GM19023 (cell line): ENCODE data around the gene KIF6.

ENCODE experiments used
- ATAC-seq: cut with Tn5 transposase; IDR thresholded peaks from one replicate; pipeline ENCODE4 v1.9.1; 2021; ENCODE audit warnings: mild to moderate bottlenecking, moderate library complexity; ENCODE audit not compliant: unreplicated experiment

KIF6 gene

GRCh38 chr6:39560915-39561314 is 164.3 kb downstream of the KIF6 start:
- no peak for ATAC-seq

GRCh38 chr6:39558591-39559190 is 166.5 kb downstream of the KIF6 start:
- no peak for ATAC-seq

GRCh38 chr6:39558079-39558478 is 167.1 kb downstream of the KIF6 start:
- ATAC-seq, result no peak

GRCh38 chr6:39555136-39555535 is 170.1 kb downstream of the KIF6 start:
- no peak for ATAC-seq

DNA sequence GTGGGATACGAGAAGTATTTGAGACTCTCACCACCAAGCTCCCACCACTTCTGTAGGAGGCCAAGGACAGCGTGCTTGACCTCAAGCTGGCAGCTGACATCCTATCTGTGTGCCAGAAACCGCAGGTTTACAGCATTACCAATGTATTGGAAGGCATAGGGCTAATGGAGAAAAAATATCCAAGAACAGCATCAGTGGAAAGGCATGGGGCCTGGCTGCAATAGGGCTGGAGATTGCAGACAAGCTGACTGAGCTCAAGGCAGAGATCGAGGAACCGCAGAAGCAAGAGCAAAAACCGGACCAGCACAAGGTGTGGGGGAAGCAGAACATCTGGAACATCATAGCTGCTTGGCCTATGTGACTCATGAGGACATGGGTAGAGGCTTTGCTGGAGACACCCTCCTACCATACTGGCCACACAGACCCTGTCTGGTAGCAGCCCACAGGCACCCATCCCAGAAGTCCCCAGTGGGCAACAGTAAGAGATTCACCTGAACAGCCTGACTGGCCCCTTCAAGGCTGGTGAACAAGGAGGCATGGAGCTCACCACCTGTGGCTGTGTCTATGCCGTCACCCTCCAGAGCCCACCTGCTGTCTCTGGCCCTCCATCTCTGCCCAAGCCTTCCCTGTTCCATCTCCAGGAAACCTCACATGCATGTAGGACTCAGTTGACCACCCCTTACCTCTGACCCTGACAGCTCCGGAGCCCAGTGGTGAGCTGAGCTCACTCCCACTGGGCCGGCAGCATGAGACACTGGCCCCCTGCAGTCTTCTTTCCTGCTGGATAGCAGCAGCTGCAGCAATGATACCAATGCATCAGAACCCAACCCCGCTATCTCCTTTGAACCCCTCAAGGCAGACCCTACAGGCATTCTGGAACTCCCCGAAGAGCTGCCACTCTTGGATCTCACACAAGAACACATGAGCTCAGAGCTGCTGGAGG is 171.1 kb downstream of the KIF6 start:
- no peak for ATAC-seq

- ATAC-seq, result no peak
These were observed 172.2 kb downstream of the KIF6 start for GRCh38 chr6:39553029-39553428.

DNA sequence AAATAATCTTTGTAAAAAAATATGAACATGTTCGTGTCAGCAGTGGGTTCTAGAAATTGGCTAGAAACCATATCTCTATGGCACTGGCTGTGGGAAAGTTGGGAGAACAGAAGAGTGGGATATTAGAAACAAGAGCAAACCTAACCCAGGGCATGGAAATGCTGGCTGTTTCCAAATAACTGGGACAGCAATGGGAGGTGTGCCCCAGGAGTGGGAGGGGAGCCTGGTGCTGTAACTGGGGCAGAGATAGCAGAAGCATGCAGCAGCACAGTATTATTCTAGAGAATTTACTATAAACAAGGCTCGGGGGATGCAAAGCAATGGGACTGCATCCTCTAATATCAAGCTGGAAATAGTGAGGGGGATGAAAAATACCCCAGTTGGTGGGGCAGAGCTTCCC is 175.0 kb downstream of the KIF6 start:
- no peak for ATAC-seq

- no peak for ATAC-seq
These were observed 178.5 kb downstream of the KIF6 start for GRCh38 chr6:39546731-39547130.

DNA sequence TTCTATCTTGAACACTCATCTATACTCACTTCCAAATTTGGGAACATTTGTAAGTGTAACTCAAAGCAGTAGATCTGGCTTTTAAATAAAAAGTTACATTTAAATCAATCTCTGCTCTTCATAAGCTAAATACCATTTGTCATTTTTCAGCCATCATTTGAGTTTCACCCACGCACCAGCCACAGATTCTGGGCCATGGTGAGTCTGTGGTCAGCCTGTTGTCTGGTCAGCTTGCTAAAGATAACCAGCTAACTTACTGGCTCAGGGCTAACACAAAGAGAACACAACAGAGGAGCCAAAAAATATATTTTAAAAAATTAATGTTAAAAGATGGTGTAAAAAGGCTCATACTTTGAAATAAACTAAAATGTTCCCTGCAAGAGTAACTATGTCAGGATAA is 181.3 kb downstream of the KIF6 start:
- no peak for ATAC-seq

GRCh38 chr6:39543095-39543494 is 182.1 kb downstream of the KIF6 start:
- ATAC-seq, result no peak

DNA sequence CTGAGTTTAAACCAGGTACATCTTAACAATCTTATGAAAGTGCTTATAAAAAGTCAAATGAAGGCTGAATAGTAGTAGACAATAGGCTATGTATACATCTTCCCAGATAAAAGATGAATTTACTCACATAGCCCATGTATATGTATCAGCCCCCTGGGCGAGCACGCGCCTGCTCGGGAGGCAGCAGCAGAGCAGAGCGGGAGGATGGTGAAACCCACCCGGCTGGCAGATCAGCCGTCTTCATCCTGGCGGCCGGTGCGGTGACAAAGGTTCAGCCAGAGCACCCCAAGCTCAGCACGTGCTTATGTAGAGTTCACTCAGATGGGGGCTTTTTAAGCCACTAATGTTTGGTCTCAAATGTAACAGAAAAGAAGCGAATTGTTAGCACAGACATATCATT is 184.8 kb downstream of the KIF6 start:
- no peak for ATAC-seq

- peak; percentile 97 for ATAC-seq
These were observed 194.9 kb downstream of the KIF6 start for GRCh38 chr6:39530201-39530759.

DNA sequence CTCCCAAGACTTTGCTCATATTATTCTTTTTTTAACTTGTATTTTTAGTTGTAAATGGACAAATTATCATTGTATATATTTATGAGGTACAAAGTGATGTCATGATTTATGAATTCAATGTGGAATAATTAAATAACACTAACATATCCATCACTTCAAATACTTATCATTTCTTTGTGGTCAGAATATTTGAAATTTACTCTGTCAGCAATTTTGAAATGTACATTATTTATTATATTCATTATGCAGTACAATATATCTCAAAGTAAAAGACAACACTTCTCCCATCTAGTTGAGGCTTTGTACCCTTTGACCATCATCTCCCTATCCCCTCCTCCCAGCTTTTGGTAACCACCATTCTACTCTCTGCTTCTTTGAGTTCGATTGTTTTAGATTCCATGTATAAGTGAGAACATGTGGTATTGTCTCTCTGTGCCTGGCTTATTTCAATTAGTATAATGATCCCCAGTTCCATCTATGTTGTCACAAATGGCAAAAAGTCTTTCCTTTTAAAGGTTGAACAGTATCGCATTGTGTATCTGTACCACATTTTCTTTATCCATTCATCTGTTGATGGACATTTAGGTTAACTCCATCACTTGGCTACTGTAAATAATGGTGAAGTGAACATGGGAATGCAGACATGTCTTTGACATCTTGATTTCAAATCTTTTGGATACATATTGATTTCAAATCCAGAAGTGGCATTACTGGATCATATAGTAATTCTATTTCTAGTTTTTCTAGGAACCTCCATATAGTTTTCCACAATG is 197.2 kb downstream of the KIF6 start:
- ATAC-seq, result no peak

- no peak for ATAC-seq
These were observed 201.2 kb downstream of the KIF6 start for GRCh38 chr6:39524007-39524406.

DNA sequence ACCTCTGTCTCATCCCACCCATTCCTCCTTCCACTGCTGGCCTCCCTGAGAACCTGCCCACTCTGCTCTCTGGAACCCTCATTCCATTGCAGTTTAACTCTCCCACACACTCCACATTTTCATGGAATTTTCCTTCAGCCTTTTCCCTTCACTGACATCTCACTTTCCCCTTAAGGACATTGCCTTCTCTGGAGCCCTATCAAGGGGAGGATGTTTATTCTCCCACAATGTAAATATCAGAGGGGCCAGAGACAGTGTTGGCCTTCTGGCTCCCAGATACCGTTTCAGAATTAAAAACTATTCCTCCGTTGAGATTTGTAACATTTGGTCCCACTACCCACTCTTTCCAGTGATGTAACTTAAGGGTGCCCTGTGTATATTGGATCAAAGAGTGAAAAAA is 203.2 kb downstream of the KIF6 start:
- no peak for ATAC-seq

GRCh38 chr6:39520916-39521315 is 204.3 kb downstream of the KIF6 start:
- ATAC-seq, result no peak

DNA sequence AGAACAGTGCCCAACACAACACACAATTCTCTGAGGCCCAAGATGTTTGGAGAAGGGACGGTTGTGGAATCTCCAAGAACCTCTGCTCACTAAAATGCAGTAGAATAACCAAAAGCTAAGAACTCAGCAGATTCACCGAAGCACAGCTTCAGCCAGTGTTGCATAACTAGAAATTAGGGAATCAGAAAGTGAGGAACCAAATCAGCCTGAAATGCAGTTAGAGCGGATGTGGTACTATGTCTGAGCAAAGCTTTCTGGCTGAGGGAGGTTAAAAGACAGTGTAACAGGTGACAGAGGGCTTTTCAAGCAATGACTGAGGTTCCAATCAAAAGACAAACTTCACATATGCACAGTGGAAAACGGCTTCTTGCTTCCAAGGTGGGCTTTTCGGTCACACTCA is 204.8 kb downstream of the KIF6 start:
- no peak for ATAC-seq

DNA sequence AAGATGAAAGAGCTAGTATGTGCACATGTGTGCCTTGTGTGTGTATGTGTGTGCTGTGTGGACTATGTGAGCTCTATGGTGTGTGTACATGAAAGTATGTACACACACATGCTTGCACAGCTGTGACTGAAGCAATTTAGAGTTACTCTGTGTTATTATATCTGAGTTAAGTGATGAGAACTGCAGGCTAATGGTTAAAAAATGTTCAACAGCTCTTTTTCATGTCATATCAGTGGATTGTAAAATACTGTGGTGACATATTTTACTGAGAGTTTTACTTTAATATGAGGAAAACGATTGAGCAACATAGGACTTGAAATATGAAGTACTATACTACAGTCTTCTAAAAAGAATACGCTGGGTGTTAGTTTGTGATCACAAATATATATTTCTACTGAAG is 207.0 kb downstream of the KIF6 start:
- ATAC-seq, result no peak

DNA sequence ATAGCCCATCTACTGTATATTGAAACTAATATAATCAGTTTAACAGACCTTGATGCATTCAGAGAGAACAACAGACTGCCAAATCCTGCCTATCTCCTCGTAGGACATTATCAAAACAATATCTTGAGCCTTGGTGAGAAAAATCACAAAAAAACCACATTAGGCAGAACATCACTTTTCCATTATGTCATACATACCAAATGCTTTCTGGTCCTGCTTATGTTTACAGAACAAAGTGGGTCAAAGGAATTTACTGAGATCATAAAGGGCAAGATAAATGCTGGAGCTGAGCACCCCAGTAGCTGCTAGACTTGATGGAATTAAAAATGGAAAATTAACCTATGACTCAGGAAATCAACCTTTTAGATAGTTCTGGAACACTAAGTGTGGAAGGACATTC is 207.5 kb downstream of the KIF6 start:
- ATAC-seq, result no peak

DNA sequence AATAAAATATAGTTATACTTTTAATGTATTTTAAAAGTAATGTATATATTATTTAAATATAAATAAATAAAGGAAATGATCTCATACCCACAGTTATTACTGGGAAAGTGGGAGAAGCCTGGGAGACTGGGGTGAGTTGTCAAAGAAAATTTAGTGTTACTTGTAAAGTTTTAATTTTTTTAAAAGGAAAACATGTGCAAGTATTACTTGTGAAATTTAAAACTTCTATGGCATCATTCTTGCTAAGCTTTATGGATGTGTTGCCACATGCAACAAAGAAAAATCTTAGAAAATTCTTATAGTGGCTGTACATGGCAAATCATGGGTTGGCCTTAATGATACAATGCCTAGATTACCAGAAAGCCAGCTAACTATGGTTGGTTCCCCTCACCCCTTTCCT is 208.7 kb downstream of the KIF6 start:
- no peak for ATAC-seq

DNA sequence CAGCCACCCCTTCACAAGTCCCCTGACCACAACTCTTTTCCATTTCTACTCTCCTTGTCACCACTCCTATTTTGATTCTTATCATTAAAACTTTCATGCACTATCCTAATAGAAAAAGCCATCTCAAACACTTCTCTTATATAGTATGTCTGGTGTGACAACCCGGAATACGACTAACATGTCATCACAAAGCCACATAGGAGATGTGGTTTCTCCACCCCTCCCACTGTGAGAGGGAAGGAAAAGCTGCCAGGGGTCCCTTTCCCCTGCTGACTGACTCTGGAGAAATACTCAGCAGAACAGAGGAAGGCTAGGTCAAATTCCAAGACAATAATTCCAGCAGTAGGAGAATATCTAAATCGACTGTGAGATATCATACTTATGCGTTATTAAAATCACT is 209.7 kb downstream of the KIF6 start:
- no peak for ATAC-seq
